K562 treated with DMSO at 1 percent for 4 hours (cell line): ENCODE data around the gene TMCC1. TPM values are rescaled to one million over a fixed set of nuclear protein-coding genes. Genes with fewer than 3 reads are reported as not detected.

Experiments used
- total RNA-seq: library from RNA; unstranded; fragments of 300-600 nt; gene quantifications from 2 replicates; pipeline ENCODE4 v1.2.3, GENCODE V29; 2022; ENCODE audit not compliant: insufficient read depth

TMCC1 gene
- 4.5 and 8.0 TPM in 2 replicates for total RNA-seq

GRCh38 chr3:129893581-129894070 is at the start of gene TMCC1:
TMCC1 (minus strand) TSS chr3:129893711.

DNA sequence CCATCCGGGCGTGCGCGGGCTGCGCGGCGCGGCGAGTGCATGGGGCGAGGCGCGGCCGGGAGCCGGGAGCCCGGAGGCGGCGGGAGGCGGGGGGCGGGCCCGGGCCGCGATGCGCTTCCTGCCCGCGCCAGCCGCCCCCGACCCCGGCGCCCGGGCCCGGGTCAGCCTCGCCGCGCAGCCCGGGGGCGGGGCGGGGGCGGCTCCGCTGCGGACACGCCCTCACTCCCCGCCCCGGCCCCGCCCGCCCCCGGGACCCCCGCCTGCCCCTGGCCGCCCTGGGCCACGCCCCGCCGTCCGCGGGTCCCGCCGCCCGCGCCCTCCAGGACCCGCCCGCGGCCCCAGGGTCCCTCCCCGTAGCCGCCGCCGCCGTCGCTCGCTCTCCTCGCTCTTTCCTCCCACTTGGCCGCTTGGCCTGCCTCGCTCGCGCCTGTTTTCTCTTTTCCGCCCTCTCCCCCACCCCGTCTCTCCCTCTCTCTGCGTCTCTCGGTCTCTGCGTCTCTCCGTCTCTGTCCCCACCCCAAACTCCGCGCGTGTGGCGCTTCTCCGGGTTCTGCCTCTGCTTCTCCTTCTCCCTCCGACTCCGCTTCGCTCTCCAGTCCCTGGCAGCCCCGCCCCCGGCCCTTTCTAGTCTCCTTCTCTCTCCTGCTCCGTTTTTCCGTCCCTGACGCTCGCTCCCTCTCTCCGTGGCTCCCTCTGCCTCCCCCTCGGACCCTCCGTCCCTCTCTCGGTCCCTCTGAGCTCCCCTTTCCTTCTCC is 286.7 kb downstream of the TMCC1 start, which contains the start of gene PLXND1:
TSS of gene PLXND1 (minus strand) at position 41 of the 755 bp plus-strand sequence. CDS start at position 4, 37 bp downstream.

Other genes with a start within 250 kb of the TMCC1 start
- gene TRH, start 81.0 kb upstream of the TMCC1 start, total RNA-seq: not detected in 2 replicates
- not detected in 2 replicates for gene ALG1L2, start 188.1 kb upstream of the TMCC1 start, total RNA-seq